ENCODE measurements around the gene CLN3.
"Not testable (repeated sequence)": the region's sequence is repeated elsewhere in the genome, so short reads cannot be mapped to it uniquely, and the experiment has no call there.

The CLN3 gene

GRCh38 chr16:28513484-28514181, 21.8 kb upstream of the CLN3 start:
- DNase-seq (ENCODE audit: low read depth): no peak

GRCh38 chr16:28511801-28512789, 20.2 kb upstream of the CLN3 start:
- DNase-seq (ENCODE audit: low read depth): no peak

DNA sequence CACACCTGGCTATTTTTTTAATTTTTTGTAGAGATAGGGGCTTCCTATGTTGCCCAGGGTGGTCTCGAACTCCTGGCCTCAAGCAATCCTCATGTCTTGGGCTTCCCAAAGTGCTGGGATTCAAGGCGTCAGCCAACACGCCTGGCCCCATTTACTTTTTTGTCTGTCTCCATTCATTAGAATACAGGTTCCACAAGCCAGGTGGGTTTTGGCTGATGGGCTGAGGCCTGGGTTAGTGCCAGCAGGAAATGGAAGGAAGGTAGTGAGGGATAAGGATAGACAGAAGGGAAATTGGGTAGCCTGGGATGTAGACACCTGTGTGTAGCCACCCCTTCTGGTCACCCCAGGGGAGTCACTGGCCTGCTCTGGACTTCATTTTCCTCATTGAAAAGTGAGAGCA, 19.2 kb upstream of the CLN3 start:
- no peak for DNase-seq (ENCODE audit: low read depth)

DNA sequence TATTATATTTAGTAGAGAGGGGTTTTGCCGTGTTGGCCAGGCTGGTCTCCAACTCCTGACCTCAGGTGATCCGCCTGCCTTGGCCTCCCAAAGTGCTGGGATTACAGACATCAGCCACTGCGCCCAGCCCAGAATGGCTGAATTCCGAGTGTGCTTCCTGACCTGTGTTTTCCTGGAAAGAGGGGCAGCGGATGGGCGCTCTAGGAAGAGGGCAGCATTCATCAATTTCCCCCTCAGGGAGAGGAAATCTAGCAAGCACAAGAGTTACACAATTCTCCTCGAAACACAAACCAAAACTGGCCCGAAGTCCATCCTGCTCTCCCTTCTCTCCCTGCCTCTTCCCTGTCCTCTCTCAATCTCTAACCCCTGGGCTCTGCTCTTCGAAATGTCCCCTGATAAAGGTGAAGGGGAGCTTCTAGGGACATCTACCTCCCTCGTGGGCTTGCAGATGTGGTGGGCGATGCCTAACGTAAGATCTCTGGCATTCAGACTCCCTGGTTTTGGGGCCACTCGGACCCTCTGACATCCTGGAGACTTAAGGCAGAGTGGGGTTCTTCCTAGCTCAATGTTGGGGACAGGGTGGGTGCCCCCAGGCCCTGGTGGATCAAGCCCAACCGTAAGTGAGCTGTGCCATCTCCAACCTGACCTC, 13.7 kb upstream of the CLN3 start:
- no peak for DNase-seq (ENCODE audit: low read depth)

DNA sequence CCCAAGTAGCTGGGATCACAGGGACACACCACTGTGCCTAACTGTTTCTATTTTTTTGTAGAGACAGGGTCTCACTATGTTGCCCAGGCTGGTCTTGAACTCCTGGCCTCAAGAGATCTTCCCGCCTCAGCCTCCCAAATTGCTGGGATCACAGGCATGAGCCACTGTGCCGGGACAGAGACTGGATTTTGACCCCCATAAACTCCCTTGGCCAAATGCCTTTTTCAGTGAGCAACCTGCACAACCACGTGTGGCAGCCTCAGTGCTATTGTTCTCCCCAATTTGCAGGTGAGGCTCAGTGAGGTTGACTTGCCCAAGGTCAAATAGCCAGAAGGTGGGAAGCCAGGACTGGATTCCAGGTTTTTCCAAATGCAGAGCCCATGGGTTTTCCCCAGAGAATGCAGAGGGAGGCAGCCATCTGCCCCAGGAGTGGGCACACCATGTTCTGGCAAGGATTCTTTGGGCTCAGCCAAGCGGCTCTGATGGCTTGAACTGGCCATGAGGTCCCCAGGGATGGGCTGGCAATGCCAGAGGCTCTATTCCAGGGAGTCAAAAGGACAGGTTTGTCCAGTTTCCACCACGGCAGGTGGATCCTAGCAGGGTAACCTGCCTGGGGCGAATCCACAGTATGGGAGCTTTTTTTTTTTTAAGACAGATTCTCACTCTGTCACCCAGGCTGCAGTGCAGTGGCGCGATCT, 13.0 kb upstream of the CLN3 start:
- no peak for DNase-seq (ENCODE audit: low read depth)

GRCh38 chr16:28503470-28504259, 11.8 kb upstream of the CLN3 start:
- DNase-seq (ENCODE audit: low read depth): no peak

GRCh38 chr16:28502290-28502689, 10.4 kb upstream of the CLN3 start:
- DNase-seq (ENCODE audit: low read depth): no peak

GRCh38 chr16:28501258-28502232, 9.7 kb upstream of the CLN3 start:
- DNase-seq (ENCODE audit: low read depth): no peak

- not testable (repeated sequence) for DNase-seq (ENCODE audit: low read depth)
Observed at GRCh38 chr16:28500476-28501180, 8.8 kb upstream of the CLN3 start.

- no peak for DNase-seq (ENCODE audit: low read depth)
Observed at GRCh38 chr16:28499854-28500253, 8.0 kb upstream of the CLN3 start.

GRCh38 chr16:28498666-28499381, 7.0 kb upstream of the CLN3 start:
- no peak for DNase-seq (ENCODE audit: low read depth)

DNA sequence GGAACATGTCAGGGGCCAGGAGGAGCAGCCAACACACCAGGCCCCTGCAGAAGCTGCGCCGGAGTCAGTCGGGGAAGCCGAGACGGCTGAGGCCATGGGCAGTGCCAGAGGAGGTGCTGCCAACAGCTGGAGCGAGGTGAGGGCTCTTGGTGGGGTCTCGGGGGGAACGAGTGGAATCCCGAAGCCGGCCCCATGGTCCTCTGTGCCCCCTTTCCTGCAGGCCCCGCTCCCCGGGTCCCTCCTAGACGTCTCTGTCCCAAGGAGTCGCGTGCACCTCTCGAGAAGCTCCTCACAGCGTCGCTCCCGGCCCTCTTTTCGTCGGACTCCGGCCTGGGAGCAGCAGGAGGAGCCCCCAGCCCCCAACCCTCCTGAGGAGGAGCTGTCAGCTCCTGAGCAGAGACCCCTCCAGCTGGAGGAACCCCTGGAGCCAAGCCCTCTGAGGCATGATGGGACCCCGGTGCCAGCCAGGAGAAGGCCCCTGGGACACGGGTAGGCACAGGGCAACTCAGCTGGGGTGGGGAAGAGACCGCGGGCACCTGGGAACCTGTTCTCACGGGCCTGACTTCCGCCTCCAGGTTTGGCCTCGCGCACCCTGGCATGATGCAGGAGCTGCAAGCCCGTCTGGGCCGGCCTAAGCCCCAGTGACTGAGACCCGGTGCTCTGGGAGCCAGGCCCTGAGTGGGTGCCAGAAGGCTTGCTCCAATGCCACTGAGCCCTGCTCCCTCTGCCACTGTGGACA, 6.2 kb upstream of the CLN3 start:
- DNase-seq (ENCODE audit: low read depth): no peak

GRCh38 chr16:28497386-28497785, 5.5 kb upstream of the CLN3 start:
- no peak for DNase-seq (ENCODE audit: low read depth)

DNA sequence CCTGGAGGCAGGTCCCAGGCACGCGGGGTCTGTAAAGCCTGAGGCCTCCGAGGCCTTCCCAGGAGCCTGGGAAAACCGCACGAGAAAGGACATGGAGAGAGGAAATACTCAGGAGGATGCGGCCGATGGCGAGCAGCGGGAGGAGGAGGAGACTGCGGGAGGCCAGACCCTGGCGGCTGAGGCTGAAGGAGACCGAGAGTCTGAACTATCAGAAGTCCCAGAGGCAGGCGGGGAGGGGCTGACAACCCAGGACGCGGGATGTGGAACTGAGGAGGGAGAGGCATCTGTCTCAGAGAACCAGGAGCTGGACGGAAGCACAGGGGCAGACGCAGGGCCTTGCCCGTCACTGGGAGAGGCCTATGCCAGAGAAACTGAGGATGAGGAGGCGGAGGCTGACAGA, 5.0 kb upstream of the CLN3 start:
- no peak for DNase-seq (ENCODE audit: low read depth)

GRCh38 chr16:28495795-28496749, 4.2 kb upstream of the CLN3 start:
- no peak for DNase-seq (ENCODE audit: low read depth)

GRCh38 chr16:28495098-28495793, 3.4 kb upstream of the CLN3 start:
- no peak for DNase-seq (ENCODE audit: low read depth)

Measured in T-helper 22 cell (primary cell).